Stimulated activated CD8-positive, alpha-beta memory T cell treated with anti-CD3 and anti-CD28 coated beads, Interleukin-15, amount 100 ng/mL, for 24 hours (primary cell): ENCODE data around the gene KLF7.

ENCODE experiments used
- DNase-seq: peaks from one replicate; pipeline ENCODE4 v3.0.0-alpha.2; 2020; ENCODE audit warnings: low read depth

The KLF7 gene

GRCh38 chr2:207091928-207092327, 73.8 kb downstream of the KLF7 start:
- DNase-seq, result no peak

- no peak for DNase-seq
Measured at GRCh38 chr2:207091176-207091575, 74.6 kb downstream of the KLF7 start.

GRCh38 chr2:207090389-207090788, 75.4 kb downstream of the KLF7 start:
- DNase-seq, result no peak

- DNase-seq, result no peak
Measured at GRCh38 chr2:207088839-207089238, 76.9 kb downstream of the KLF7 start.

GRCh38 chr2:207088276-207088675, 77.5 kb downstream of the KLF7 start:
- no peak for DNase-seq

GRCh38 chr2:207087046-207087902, 78.5 kb downstream of the KLF7 start:
- DNase-seq, result no peak

GRCh38 chr2:207086136-207086535, 79.6 kb downstream of the KLF7 start:
- no peak for DNase-seq

GRCh38 chr2:207085110-207085509, 80.6 kb downstream of the KLF7 start:
- no peak for DNase-seq

GRCh38 chr2:207083361-207084110, 82.2 kb downstream of the KLF7 start:
- DNase-seq, result no peak

GRCh38 chr2:207082619-207083018, 83.1 kb downstream of the KLF7 start:
- no peak for DNase-seq

- DNase-seq, result no peak
Measured at GRCh38 chr2:207078186-207078798, 87.5 kb downstream of the KLF7 start.

- DNase-seq, result no peak
Measured at GRCh38 chr2:207077266-207077665, 88.5 kb downstream of the KLF7 start.

- DNase-seq, result no peak
Measured at GRCh38 chr2:207075456-207075855, 90.3 kb downstream of the KLF7 start.

GRCh38 chr2:207073801-207074678, 91.7 kb downstream of the KLF7 start:
- no peak for DNase-seq

- no peak for DNase-seq
Measured at GRCh38 chr2:207073412-207073800, 92.3 kb downstream of the KLF7 start.

- no peak for DNase-seq
Measured at GRCh38 chr2:207072571-207072970, 93.2 kb downstream of the KLF7 start.

GRCh38 chr2:207071820-207072219, 93.9 kb downstream of the KLF7 start:
- DNase-seq, result no peak

- no peak for DNase-seq
Measured at GRCh38 chr2:207067473-207067872, 98.3 kb downstream of the KLF7 start.

- DNase-seq, result no peak
Measured at GRCh38 chr2:207066791-207067460, 98.8 kb downstream of the KLF7 start.

GRCh38 chr2:207066166-207066565, 99.6 kb downstream of the KLF7 start:
- DNase-seq, result no peak

- no peak for DNase-seq
Measured at GRCh38 chr2:207064128-207064690, 101.5 kb downstream of the KLF7 start.
